Measurements from ENCODE around the gene CDKN2C.
"Not testable (repeated sequence)": the region's sequence is repeated elsewhere in the genome, so short reads cannot be mapped to it uniquely, and the experiment has no call there.

Gene CDKN2C

GRCh38 chr1:50969611-50970508 is at the start of gene CDKN2C:
Gene CDKN2C (plus strand): TSS chr1:50970245. CDS start chr1:50970369, 124 bp downstream.
- DNase-seq, result peak; percentile 68

DNA sequence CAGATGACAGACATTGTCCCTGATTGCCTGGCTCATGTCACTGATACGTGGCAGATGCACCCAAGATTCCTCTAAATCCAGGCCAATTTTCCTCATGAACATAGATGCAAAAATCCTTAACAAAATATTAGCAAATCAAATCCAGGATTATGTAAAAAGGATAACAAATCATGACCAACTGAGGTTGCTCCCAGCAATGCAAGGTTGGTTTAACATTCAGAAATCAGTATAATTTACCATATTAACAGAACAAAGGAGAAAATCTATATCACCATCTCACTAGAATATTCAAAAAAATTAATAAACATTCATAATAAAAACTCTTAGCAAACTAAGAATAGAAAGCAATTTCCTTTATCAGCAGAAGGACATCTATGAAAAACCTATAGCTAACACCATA is 49.6 kb upstream of the CDKN2C start:
- no peak for DNase-seq

- no peak for DNase-seq
These were observed 49.0 kb upstream of the CDKN2C start for GRCh38 chr1:50921029-50921428.

GRCh38 chr1:50923564-50923963 is 46.5 kb upstream of the CDKN2C start:
- no peak for DNase-seq

DNA sequence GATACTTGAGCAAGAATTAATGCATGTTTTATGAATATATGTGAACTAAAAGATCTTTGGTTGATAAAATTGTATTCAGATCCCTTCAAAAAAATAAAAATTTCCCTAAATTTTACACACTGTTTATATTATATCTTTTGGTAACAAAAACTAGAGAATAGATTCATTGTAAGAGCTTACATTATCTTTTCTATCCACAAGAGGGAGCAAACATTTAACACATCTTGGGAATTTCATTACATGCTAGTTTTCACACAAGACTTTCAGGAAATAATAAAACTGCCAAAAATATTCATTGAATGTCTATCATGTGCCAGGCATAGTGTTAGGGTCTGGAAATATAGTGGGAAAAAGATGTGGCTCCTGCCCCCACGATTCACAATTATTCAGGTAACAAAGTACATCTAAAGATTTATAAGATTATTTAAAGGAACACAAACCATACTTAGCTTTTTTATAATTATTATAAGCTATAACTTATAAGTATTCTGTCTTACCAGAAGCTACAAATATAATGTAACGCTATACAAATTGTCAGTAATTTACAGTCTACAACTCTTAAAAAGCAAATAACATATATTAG is 40.6 kb upstream of the CDKN2C start:
- peak; percentile 31 for DNase-seq

GRCh38 chr1:50930193-50930592 is 39.9 kb upstream of the CDKN2C start:
- no peak for DNase-seq

GRCh38 chr1:50930965-50931737 is 38.9 kb upstream of the CDKN2C start:
- no peak for DNase-seq

DNA sequence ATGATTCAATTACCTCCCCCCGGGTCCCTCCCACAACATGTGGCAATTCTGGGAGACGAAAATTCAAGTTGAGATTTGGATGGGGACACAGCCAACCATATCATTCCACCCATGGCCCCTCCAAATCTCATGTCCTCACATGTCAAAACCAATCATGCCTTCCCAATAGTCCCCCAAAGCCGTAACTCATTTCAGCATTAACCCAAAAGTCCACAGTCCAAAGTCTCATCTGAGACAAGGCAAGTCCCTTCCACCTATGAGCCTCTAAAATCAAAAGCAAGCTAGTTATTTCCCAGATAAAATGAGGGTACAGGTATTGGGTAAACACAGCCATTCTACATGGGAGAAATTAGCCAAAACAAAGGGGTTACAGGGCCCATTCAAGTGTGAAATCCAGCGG is 38.0 kb upstream of the CDKN2C start:
- DNase-seq, result not testable (repeated sequence)

DNA sequence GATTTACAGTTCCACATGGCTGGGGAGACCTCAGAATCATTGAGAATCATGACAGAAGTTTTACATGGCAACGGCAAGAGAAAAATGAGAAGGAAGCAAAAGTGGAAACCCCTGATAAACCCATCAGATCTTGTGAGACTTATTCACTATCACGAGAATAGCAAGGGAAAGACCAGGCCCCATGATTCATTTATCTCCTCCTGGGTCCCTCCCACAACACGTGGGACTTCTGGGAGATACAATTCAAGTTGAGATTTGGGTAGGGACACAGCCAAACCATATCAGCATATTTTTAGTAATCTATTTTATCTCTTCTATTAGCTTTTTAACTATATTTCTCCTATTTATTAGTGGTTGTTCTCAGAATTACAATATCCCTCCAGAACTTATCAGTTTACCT is 36.3 kb upstream of the CDKN2C start:
- not testable (repeated sequence) for DNase-seq

GRCh38 chr1:50934838-50935237 is 35.2 kb upstream of the CDKN2C start:
- DNase-seq, result no peak

DNA sequence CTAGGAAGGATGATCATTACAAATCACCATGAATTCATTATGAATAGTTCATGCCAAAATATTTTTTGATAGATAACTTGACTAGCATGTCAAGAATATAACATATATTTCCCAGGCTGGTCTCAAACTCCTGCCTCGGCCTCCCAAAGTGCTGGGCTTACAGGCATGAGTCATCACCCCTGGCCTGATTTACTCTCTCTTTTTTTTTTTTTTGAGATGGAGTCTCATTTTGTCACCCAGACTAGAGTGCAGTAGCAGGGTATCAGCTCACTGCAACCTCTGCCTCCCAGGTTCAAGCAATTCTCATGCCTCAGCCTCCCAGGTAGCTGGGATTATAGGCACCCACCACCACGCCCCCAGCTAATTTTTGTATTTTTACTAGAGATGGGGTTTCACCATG is 34.8 kb upstream of the CDKN2C start:
- not testable (repeated sequence) for DNase-seq

DNA sequence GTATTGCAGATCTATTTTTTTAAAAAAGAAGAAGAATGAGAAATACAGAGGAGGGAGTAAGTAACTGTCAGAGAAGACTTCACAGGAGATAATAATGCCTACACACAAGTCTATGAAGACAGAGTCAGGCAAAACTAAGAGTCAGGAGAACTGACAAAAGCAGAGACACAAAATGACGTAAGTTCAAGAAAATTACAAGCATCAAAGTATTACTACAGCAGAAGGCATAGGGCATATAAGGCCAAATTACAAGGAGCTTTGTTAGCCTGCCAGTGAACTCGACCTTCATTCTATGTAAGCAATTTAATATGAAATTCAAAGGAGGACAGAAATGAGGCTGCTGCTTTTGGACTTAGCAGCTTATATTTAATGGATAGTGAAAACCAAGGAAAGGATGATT is 33.7 kb upstream of the CDKN2C start:
- DNase-seq, result no peak

- no peak for DNase-seq
These were observed 29.8 kb upstream of the CDKN2C start for GRCh38 chr1:50940291-50940690.

GRCh38 chr1:50942334-50942733 is 27.7 kb upstream of the CDKN2C start:
- no peak for DNase-seq

GRCh38 chr1:50949286-50949982 is 20.6 kb upstream of the CDKN2C start:
- no peak for DNase-seq

DNA sequence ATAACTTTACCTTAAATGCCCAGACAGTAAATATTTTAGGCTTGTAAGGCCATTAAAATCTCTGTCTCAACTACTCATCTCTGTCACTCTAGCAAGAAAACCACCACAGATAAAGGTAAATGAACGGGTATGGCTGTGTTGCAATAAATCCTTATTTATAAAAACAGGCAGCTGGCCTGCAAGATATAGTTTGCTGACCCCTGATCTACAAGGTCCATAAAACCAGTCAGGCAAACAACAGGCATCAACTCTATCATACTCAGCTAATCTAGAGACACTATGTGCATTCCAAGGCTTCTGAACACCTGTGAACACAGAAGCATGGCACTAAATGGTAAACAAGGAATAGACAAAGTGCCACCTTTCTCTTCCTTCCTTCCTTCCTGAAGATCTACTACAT is 19.6 kb upstream of the CDKN2C start:
- DNase-seq, result no peak

GRCh38 chr1:50952566-50952965 is 17.5 kb upstream of the CDKN2C start:
- not testable (repeated sequence) for DNase-seq

GRCh38 chr1:50955116-50955515 is 14.9 kb upstream of the CDKN2C start:
- no peak for DNase-seq

- no peak for DNase-seq
These were observed 10.6 kb upstream of the CDKN2C start for GRCh38 chr1:50959303-50959912.

- DNase-seq, result peak; percentile 98
These were observed 9.9 kb upstream of the CDKN2C start, which contains the start of gene FAF1 for GRCh38 chr1:50959913-50960844. Gene FAF1 (minus strand): TSS chr1:50960267. CDS start chr1:50959811, 456 bp downstream.

DNA sequence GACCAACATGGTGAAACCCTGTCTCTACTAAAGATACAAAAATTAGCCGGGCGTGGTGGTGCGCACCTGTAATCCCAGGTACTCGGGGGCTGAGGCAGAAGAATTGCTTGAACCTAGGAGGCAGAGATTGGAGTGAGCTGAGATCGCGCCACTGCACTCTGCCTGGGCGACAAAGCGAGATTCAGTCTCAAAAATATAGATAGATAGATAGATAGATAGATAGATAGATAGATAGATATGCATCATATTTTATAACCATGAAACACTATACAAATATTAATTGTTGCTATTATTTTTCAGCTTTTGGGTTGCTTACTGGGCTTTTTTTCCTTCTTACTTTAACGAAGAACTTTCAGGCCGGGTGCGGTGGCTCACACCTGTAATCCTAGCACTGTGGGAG is 5.2 kb upstream of the CDKN2C start:
- no peak for DNase-seq

All from CD4-positive, alpha-beta T cell treated with Interleukin-12 subunit alpha and Interleukin-12 subunit beta, for 1 hour (primary cell).